HepG2 (cell line): ENCODE measurements around the gene PRR12. TPM values are rescaled to one million over a fixed set of nuclear protein-coding genes. Genes with fewer than 3 reads are reported as not detected.

ENCODE experiments used
- ATAC-seq: fragments of 200-7000 bp; cut with Tn5 transposase; 3 replicates; pipeline ENCODE4 v1.9.1; 2020; ENCODE audit warnings: mild to moderate bottlenecking, moderate library complexity
- BruUV-seq: library from RNA; stranded (reverse); fragments of 400-500 nt; replicated peaks from 2 replicates; lab custom pipeline; 2021; lab: Mats Ljungman, UMichigan
- CTCF ChIA-PET: fragments of 300-600 bp; formaldehyde crosslinking; extraction: SDS; loops from one replicate; lab custom pipeline; 2021; ENCODE audit warnings: low total read pairs, inconsistent platforms, low intra/inter-chr PET ratio; lab: Yijun Ruan, JAX
- POLR2A ChIA-PET: fragments of 350-600 bp; sonication (Branson Sonifier 250); formaldehyde crosslinking; loops from one replicate; lab custom pipeline; 2020; ENCODE audit warnings: antibody characterized with exemption, inconsistent platforms; lab: Yijun Ruan, JAX
- DNase-seq: peaks from one replicate; pipeline ENCODE4 v3.0.0-alpha.2; 2015; ENCODE audit warnings: low spot score
- FAIRE-seq: peaks from 3 replicates; lab custom pipeline; 2011; peaks lifted over from hg19 to GRCh38; lab: Jason Lieb, UNC
- H2AFZ ChIP-seq: one replicate; pipeline ENCODE4 v1.6.1; 2011; ENCODE audit warnings: low read length, inconsistent platforms
- H3K27ac ChIP-seq: fragments of 300-600 bp; 3 replicates; pipeline ENCODE4 v1.8.0; 2011; ENCODE audit warnings: mixed run types, mild to moderate bottlenecking, mixed read lengths, low read length, inconsistent platforms; ENCODE audit not compliant: insufficient read depth; ENCODE audit errors: extremely low read length
- H3K27me3 ChIP-seq, 2 experiments: fragments of 200-600 bp in 1 of 2; 2 replicates in 1 of 2; 3 replicates in 1 of 2; pipeline versions ENCODE4 v1.6.0 to v1.8.0; 2011; ENCODE audit warnings: low read length in 2 of 2, mild to moderate bottlenecking in 2 of 2, moderate library complexity in 2 of 2, inconsistent platforms in 1 of 2; ENCODE audit not compliant: insufficient read depth in 2 of 2, control insufficient read depth in 1 of 2
- H3K36me3 ChIP-seq, 2 experiments: fragments of 200-600 bp in 1 of 2; replicated peaks in 1 of 2; 2 replicates in 1 of 2; 3 replicates in 1 of 2; pipeline versions ENCODE4 v1.5.1 to v1.8.0; 2011; ENCODE audit warnings: low read length in 2 of 2, inconsistent platforms in 1 of 2; ENCODE audit not compliant: insufficient read depth in 2 of 2, control insufficient read depth in 1 of 2
- H3K4me1 ChIP-seq: 2 replicates; pipeline ENCODE4 v1.5.1; 2012; ENCODE audit warnings: low read length, inconsistent platforms; ENCODE audit not compliant: insufficient read depth
- H3K4me2 ChIP-seq: 2 replicates; pipeline ENCODE4 v1.6.0; 2011; ENCODE audit warnings: low read depth, low read length, inconsistent platforms
- H3K4me3 ChIP-seq, 3 experiments: fragments of 200-600 bp in 1 of 3; sonication (generic), shearing (Covaris generic) in 1 of 3; replicated peaks in 1 of 3; 2 replicates each; pipeline ENCODE4 v1.5.1; 2011 to 2016; ENCODE audit warnings: low read length in 3 of 3, inconsistent platforms in 2 of 3, low read depth in 2 of 3, mild to moderate bottlenecking in 2 of 3, control low read depth in 1 of 3, mixed read lengths in 1 of 3; ENCODE audit not compliant: insufficient read depth in 1 of 3
- H3K79me2 ChIP-seq: one replicate; pipeline ENCODE4 v1.6.1; 2011; ENCODE audit warnings: low read length, inconsistent platforms; ENCODE audit not compliant: insufficient read depth
- H3K9ac ChIP-seq: 2 replicates; pipeline ENCODE4 v1.6.0; 2011; ENCODE audit warnings: mild to moderate bottlenecking, low read depth, low read length, inconsistent platforms; ENCODE audit not compliant: insufficient read depth
- H3K9me3 ChIP-seq: 2 replicates; pipeline ENCODE4 v1.5.1; 2012; ENCODE audit warnings: mild to moderate bottlenecking, low read length
- H4K20me1 ChIP-seq: 2 replicates; pipeline ENCODE4 v1.6.0; 2011; ENCODE audit warnings: inconsistent platforms, mild to moderate bottlenecking, low read length, moderate library complexity; ENCODE audit not compliant: insufficient read depth
- AGO2 ChIP-seq: fragments of 200-400 bp; formaldehyde crosslinking; optimal IDR thresholded peaks from 2 replicates; pipeline ENCODE3; 2017; ENCODE audit warnings: mild to moderate bottlenecking, low read depth, low read length, moderate library complexity
- FOSL2 ChIP-seq: sonication (generic); formaldehyde crosslinking; IDR thresholded peaks from 2 replicates; pipeline ENCODE4 v1.4.0; 2020; ENCODE audit warnings: missing genetic modification reagents
- GLI4 ChIP-seq: sonication (generic); formaldehyde crosslinking; IDR thresholded peaks from 2 replicates; pipeline ENCODE4 v1.5.1; 2020; ENCODE audit warnings: missing genetic modification reagents, mild to moderate bottlenecking, moderate library complexity, borderline replicate concordance
- RBFOX2 ChIP-seq: fragments of 200-400 bp; formaldehyde crosslinking; IDR thresholded peaks from 2 replicates; pipeline ENCODE4 v1.6.1; 2017; ENCODE audit warnings: low read depth, mild to moderate bottlenecking, low read length
- RFX1 ChIP-seq: fragments of 450-650 bp; IDR thresholded peaks from 2 replicates; pipeline ENCODE4 v1.6.1; 2017
- TBL1XR1 ChIP-seq: fragments of 150-350 bp; IDR thresholded peaks from 2 replicates; pipeline ENCODE4 v1.6.1; 2014; ENCODE audit warnings: borderline replicate concordance, low read length; ENCODE audit not compliant: partially characterized antibody
- ZNF17 ChIP-seq: sonication (generic); formaldehyde crosslinking; IDR thresholded peaks from 2 replicates; pipeline ENCODE4 v1.5.0; 2020; ENCODE audit warnings: mild to moderate bottlenecking, missing genetic modification reagents
- ZNF274 ChIP-seq: sonication (generic); formaldehyde crosslinking; IDR thresholded peaks from 2 replicates; pipeline ENCODE4 v1.5.1; 2020; ENCODE audit warnings: mild to moderate bottlenecking, missing genetic modification reagents
- ZNF710 ChIP-seq: sonication (generic); formaldehyde crosslinking; IDR thresholded peaks from 2 replicates; pipeline ENCODE4 v1.5.0; 2020; ENCODE audit warnings: mild to moderate bottlenecking, missing genetic modification reagents, borderline replicate concordance
- ZNF770 ChIP-seq: sonication (generic); formaldehyde crosslinking; IDR thresholded peaks from 2 replicates; pipeline ENCODE4 v1.5.0; 2020; ENCODE audit warnings: mild to moderate bottlenecking, missing genetic modification reagents
- ZSCAN12 ChIP-seq: sonication (generic); formaldehyde crosslinking; IDR thresholded peaks from 2 replicates; pipeline ENCODE4 v1.9.0; 2021; ENCODE audit warnings: mild to moderate bottlenecking, missing genetic modification reagents
- WGBS: methylation state at CpG from one replicate; pipeline ENCODE4 v1.1.6; 2017; ENCODE audit warnings: low lambda C conversion rate; 5-methylcytosine and 5-hydroxymethylcytosine counted together
- in situ Hi-C: cut with HindIII; loops from 2 replicates; pipeline ENCODE4 v1.10.0; 2017; ENCODE audit warnings: low pct_unique_long_range_greater_than_20kb; ENCODE audit not compliant: extremely low pct_ligation_motif_present
- intact Hi-C: fragments of 100-400 bp; cut with micrococcal nuclease; formaldehyde crosslinking; loops from one replicate; pipeline ENCODE4 v1.10.0; 2022; ENCODE audit not compliant: unreplicated experiment
- polyA plus RNA-seq, 8 experiments: library from polyadenylated mRNA; depleted of rRNA in 3 of 8; stranded (reverse) in 7 of 8; unstranded in 1 of 8; fragments of >200 nt; fragmentation: Illumina TruSeq in 4 of 8; extraction: Trizol in 4 of 8; gene quantifications; 2 replicates each; pipeline versions ENCODE4 v1.2.1 to v1.2.3, GENCODE V29; 2011 to 2016; ENCODE audit warnings: low read depth in 4 of 8, missing spikeins in 1 of 8, mixed read lengths in 1 of 8; ENCODE audit not compliant: insufficient read depth in 1 of 8
- total RNA-seq, 5 experiments: library from RNA; depleted of rRNA; stranded (reverse); fragments of >200 nt; fragmentation: Illumina TruSeq; extraction: Trizol; gene quantifications; 2 replicates each; pipeline ENCODE4 v1.2.3, GENCODE V29; 2016; ENCODE audit warnings: low read depth in 1 of 5

PRR12 gene
- total and polyA plus RNA-seq, 2 of the 13 experiments (the other 11 are each of a cell fraction or from before 2014, with no cell fraction given) = 0.62 to 1.5 TPM

- TF ChIP-seq AGO2 = peak; percentile 56
- no peak for TF ChIP-seq ZNF17 (CRISPR knock-in tag)
These were observed 6.1 kb downstream of the PRR12 start (continued) for GRCh38 chr19:49596954-49597702.

DNA sequence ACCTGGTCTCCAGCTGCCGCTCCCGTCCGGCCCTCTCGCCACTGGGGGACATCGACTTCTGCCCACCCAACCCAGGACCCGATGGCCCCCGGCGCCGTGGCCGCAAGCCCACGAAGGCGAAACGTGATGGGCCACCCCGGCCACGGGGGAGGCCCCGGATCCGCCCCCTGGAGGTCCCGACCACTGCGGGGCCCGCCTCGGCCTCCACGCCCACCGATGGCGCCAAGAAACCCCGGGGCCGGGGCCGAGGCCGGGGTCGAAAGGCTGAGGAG, 6.7 kb downstream of the PRR12 start:
- H3K79me2 ChIP-seq = peaks cover 4% of the 10 kb centered on the region
- in situ Hi-C loops = loop anchor here (10.0 kb wide), 1 partner anchor 77 kb away; the partner anchor contains the start of gene PRMT1
- POLR2A ChIA-PET = no interaction called here
- TF ChIP-seq ZNF710 (CRISPR knock-in tag) = no peak
- peak; percentile 13; the same call in 1 of the 2 replicates for TF ChIP-seq RBFOX2
- TF ChIP-seq TBL1XR1 = no peak
- no peak for TF ChIP-seq GLI4
- no peak for TF ChIP-seq RFX1
- TF ChIP-seq FOSL2 (CRISPR knock-in tag) = no peak
- no peak for TF ChIP-seq ZSCAN12 (CRISPR knock-in tag)
- TF ChIP-seq ZNF274 (CRISPR knock-in tag) = no peak
- TF ChIP-seq ZNF770 (CRISPR knock-in tag) = no peak

More for the DNA sequence above, 6.7 kb downstream of the PRR12 start:
- Histone ChIP-seq H3K4me3 (no peak overlapping the region), H3K9me3 (no peaks in the 10 kb centered on the region), H3K27me3 (no peaks in the 10 kb centered on the region), H2AFZ (no peak overlapping the region), H3K4me1 (peaks cover 10% of the 10 kb centered on the region), H3K36me3 (peaks cover 7 to 46% of the 10 kb centered on the region in 2 experiments; a peak in 4 of 5 replicates), H3K9ac (no peak overlapping the region), H3K4me2 (no peak overlapping the region), H4K20me1 (0 out of 2 replicates have a peak, but pooled peaks cover 5% of the 10 kb centered on the region), H3K27ac (no peak overlapping the region)
- FAIRE-seq (no peak), ATAC-seq (no peak), DNase-seq (no peak)
- BruUV-seq = no TSS peak
- 96% methylated on average over 27 of the region's 29 CpGs for WGBS
- intact Hi-C loops = no loop called here
- CTCF ChIA-PET = interaction anchor here (0.7 kb wide), 1 partner anchor 74 kb away, joined by 3 read pairs; no protein-coding TSS in a partner anchor
